ENCODE measurements around the gene IKBIP.
A peak's percentile ranks its signal among the peaks of the same experiment; 100 is the strongest.

Gene IKBIP

GRCh38 chr12:98653866-98654493 is 9.4 kb upstream of the IKBIP start:
- H3K36me3 ChIP-seq (ENCODE audit: insufficient read depth, low read length) = peaks cover 47% of the 10 kb centered on the region
- H3K4me2 ChIP-seq (ENCODE audit: insufficient read depth, low read length) = no peak overlapping the region
- no peaks in the 10 kb centered on the region for H4K20me1 ChIP-seq (ENCODE audit: insufficient read depth, low read length)
- DNase-seq (no peak), ATAC-seq (ENCODE audit: insufficient read depth, low read depth) (peak; percentile 76)
- H3K79me2 ChIP-seq (ENCODE audit: insufficient read depth, low read length) = no peaks in the 10 kb centered on the region; the same call in 1 of the 2 replicates
- H3K27me3 ChIP-seq (ENCODE audit: insufficient read depth, low read length, poor library complexity) = no peaks in the 10 kb centered on the region
- TF ChIP-seq EZH2 (IDR thresholded peaks at IDR 0.05; ENCODE audit: borderline replicate concordance, low read depth, low read length, severe bottlenecking) (no peak), CTCF (IDR thresholded peaks at IDR 0.05; ENCODE audit: borderline replicate concordance, extremely low read depth, low read length, poor library complexity, severe bottlenecking) (peak; percentile 78)
- H3K4me3 ChIP-seq (ENCODE audit: low read depth in 1 of 2, low read length in 2 of 2) = no peak overlapping the region
- no peaks in the 10 kb centered on the region for H3K9me3 ChIP-seq (ENCODE audit: insufficient read depth, low read length, severe bottlenecking)
- H3K9ac ChIP-seq (ENCODE audit: low read depth, low read length) = no peak overlapping the region
- no peak overlapping the region for H3K27ac ChIP-seq (ENCODE audit: low read length)
- H2AFZ ChIP-seq (ENCODE audit: low read depth, low read length) = no peak overlapping the region
- H3K4me1 ChIP-seq (ENCODE audit: insufficient read depth, low read length) = no peaks in the 10 kb centered on the region

- DNase-seq = no peak
- no peak for ATAC-seq (ENCODE audit: insufficient read depth, low read depth)
- no peak overlapping the region for H3K9ac ChIP-seq (ENCODE audit: low read depth, low read length)
- peaks cover 29% of the 10 kb centered on the region for H3K36me3 ChIP-seq (ENCODE audit: insufficient read depth, low read length)
- H3K27ac ChIP-seq (ENCODE audit: low read length) = no peak overlapping the region
- H3K4me1 ChIP-seq (ENCODE audit: insufficient read depth, low read length) = peaks cover 10% of the 10 kb centered on the region
- TF ChIP-seq EZH2 (IDR thresholded peaks at IDR 0.05; ENCODE audit: borderline replicate concordance, low read depth, low read length, severe bottlenecking) = no peak
- TF ChIP-seq CTCF (IDR thresholded peaks at IDR 0.05; ENCODE audit: borderline replicate concordance, extremely low read depth, low read length, poor library complexity, severe bottlenecking) = no peak
- no peak overlapping the region for H3K4me3 ChIP-seq (ENCODE audit: low read depth in 1 of 2, low read length in 2 of 2)
- peaks cover 12% of the 10 kb centered on the region for H3K79me2 ChIP-seq (ENCODE audit: insufficient read depth, low read length)
- no peaks in the 10 kb centered on the region for H4K20me1 ChIP-seq (ENCODE audit: insufficient read depth, low read length)
- H2AFZ ChIP-seq (ENCODE audit: low read depth, low read length) = no peak overlapping the region
- H3K27me3 ChIP-seq (ENCODE audit: insufficient read depth, low read length, poor library complexity) = no peaks in the 10 kb centered on the region
- H3K9me3 ChIP-seq (ENCODE audit: insufficient read depth, low read length, severe bottlenecking) = no peaks in the 10 kb centered on the region
- no peak overlapping the region for H3K4me2 ChIP-seq (ENCODE audit: insufficient read depth, low read length)
Observed at GRCh38 chr12:98651328-98651727, 6.7 kb upstream of the IKBIP start.

GRCh38 chr12:98646294-98647090 is 1.9 kb upstream of the IKBIP start:
- peaks cover 36% of the 10 kb centered on the region for H3K4me1 ChIP-seq (ENCODE audit: insufficient read depth, low read length)
- ATAC-seq (ENCODE audit: insufficient read depth, low read depth) (no peak), DNase-seq (no peak)
- no peaks in the 10 kb centered on the region for H4K20me1 ChIP-seq (ENCODE audit: insufficient read depth, low read length)
- TF ChIP-seq EZH2 (IDR thresholded peaks at IDR 0.05; ENCODE audit: borderline replicate concordance, low read depth, low read length, severe bottlenecking) (no peak), CTCF (IDR thresholded peaks at IDR 0.05; ENCODE audit: borderline replicate concordance, extremely low read depth, low read length, poor library complexity, severe bottlenecking) (peak; percentile 17)
- H3K9ac ChIP-seq (ENCODE audit: low read depth, low read length) = peak overlapping the region; percentile 83
- no peaks in the 10 kb centered on the region for H3K27me3 ChIP-seq (ENCODE audit: insufficient read depth, low read length, poor library complexity)
- H3K4me2 ChIP-seq (ENCODE audit: insufficient read depth, low read length) = peak overlapping the region; percentile 77
- H3K4me3 ChIP-seq (ENCODE audit: low read depth in 1 of 2, low read length in 2 of 2) = peak overlapping the region; percentile 70 to 89
- H3K36me3 ChIP-seq (ENCODE audit: insufficient read depth, low read length) = peaks cover 20% of the 10 kb centered on the region
- peak overlapping the region; percentile 48; the same call in 1 of the 2 replicates for H3K27ac ChIP-seq (ENCODE audit: low read length)
- H3K9me3 ChIP-seq (ENCODE audit: insufficient read depth, low read length, severe bottlenecking) = no peaks in the 10 kb centered on the region
- H3K79me2 ChIP-seq (ENCODE audit: insufficient read depth, low read length) = peaks cover 58% of the 10 kb centered on the region
- H2AFZ ChIP-seq (ENCODE audit: low read depth, low read length) = peak overlapping the region; percentile 94; the same call in 1 of the 2 replicates

Measured in DND-41 (cell line).